Loucy (cell line): ENCODE measurements around the gene WIPF2.

Experiments used
- H2AFZ ChIP-seq: fragments of 200-600 bp; sonication (generic); 2 replicates; pipeline ENCODE4 v1.6.0; 2016; ENCODE audit warnings: antibody characterized with exemption, mild to moderate bottlenecking, low read length, moderate library complexity
- H3F3A ChIP-seq: fragments of 200-600 bp; 2 replicates; pipeline ENCODE4 v1.6.0; 2016; ENCODE audit warnings: antibody characterized with exemption, low read depth, mild to moderate bottlenecking
- H3K27me3 ChIP-seq: fragments of 200-600 bp; sonication (generic); 2 replicates; pipeline ENCODE4 v1.6.1; 2014; ENCODE audit warnings: low read length, mild to moderate bottlenecking; ENCODE audit not compliant: insufficient read depth, poor library complexity, severe bottlenecking
- H3K36me3 ChIP-seq: fragments of 200-600 bp; sonication (generic); 2 replicates; pipeline ENCODE4 v1.6.1; 2016; ENCODE audit warnings: low read length; ENCODE audit not compliant: insufficient read depth
- H3K4me1 ChIP-seq: fragments of 200-600 bp; sonication (generic); 2 replicates; pipeline ENCODE4 v1.5.1; 2014; ENCODE audit warnings: low read length, mild to moderate bottlenecking; ENCODE audit not compliant: insufficient read depth, poor library complexity, severe bottlenecking
- H3K4me2 ChIP-seq: fragments of 200-600 bp; sonication (generic); 2 replicates; pipeline ENCODE4 v1.6.0; 2014; ENCODE audit warnings: antibody characterized with exemption, low read length, low read depth, mild to moderate bottlenecking; ENCODE audit not compliant: poor library complexity, severe bottlenecking
- H3K4me3 ChIP-seq: fragments of 200-600 bp; sonication (generic); 2 replicates; pipeline ENCODE4 v1.5.1; 2014; ENCODE audit warnings: low read length, mild to moderate bottlenecking, mixed read lengths; ENCODE audit not compliant: poor library complexity, severe bottlenecking
- H3K79me2 ChIP-seq: fragments of 200-600 bp; sonication (generic); 2 replicates; pipeline ENCODE4 v1.6.1; 2014; ENCODE audit warnings: low read length; ENCODE audit not compliant: insufficient read depth
- H3K9ac ChIP-seq: fragments of 200-600 bp; sonication (generic); 2 replicates; pipeline ENCODE4 v1.6.0; 2014; ENCODE audit warnings: mild to moderate bottlenecking, low read depth, low read length, moderate library complexity; ENCODE audit not compliant: poor library complexity, severe bottlenecking
- H3K9me2 ChIP-seq: fragments of 200-600 bp; sonication (generic); replicated peaks from 2 replicates; pipeline ENCODE4 v1.6.1; 2016; ENCODE audit warnings: low read depth, low read length, mixed read lengths
- H3K9me3 ChIP-seq: fragments of 200-600 bp; sonication (generic); 2 replicates; pipeline ENCODE4 v1.6.1; 2014; ENCODE audit warnings: mild to moderate bottlenecking, antibody characterized with exemption, low read length, low read depth; ENCODE audit not compliant: insufficient read depth
- H4K20me1 ChIP-seq: fragments of 200-600 bp; sonication (generic); 2 replicates; pipeline ENCODE4 v1.6.0; 2014; ENCODE audit warnings: antibody characterized with exemption, low read length, mild to moderate bottlenecking; ENCODE audit not compliant: insufficient read depth, poor library complexity, severe bottlenecking
- EZH2phosphoT487 ChIP-seq: fragments of 200-600 bp; IDR thresholded peaks from 2 replicates; pipeline ENCODE4 v1.6.1; 2018; ENCODE audit warnings: antibody characterized with exemption, mild to moderate bottlenecking, moderate library complexity, borderline replicate concordance
- TF ChIP-seq, protein P1 (sequence below): fragments of 200-600 bp; sonication (generic); conservative IDR thresholded peaks from 2 replicates; pipeline ENCODE4 v1.5.1; 2014; ENCODE audit warnings: mild to moderate bottlenecking, antibody characterized with exemption, low read length

Gene WIPF2

DNA sequence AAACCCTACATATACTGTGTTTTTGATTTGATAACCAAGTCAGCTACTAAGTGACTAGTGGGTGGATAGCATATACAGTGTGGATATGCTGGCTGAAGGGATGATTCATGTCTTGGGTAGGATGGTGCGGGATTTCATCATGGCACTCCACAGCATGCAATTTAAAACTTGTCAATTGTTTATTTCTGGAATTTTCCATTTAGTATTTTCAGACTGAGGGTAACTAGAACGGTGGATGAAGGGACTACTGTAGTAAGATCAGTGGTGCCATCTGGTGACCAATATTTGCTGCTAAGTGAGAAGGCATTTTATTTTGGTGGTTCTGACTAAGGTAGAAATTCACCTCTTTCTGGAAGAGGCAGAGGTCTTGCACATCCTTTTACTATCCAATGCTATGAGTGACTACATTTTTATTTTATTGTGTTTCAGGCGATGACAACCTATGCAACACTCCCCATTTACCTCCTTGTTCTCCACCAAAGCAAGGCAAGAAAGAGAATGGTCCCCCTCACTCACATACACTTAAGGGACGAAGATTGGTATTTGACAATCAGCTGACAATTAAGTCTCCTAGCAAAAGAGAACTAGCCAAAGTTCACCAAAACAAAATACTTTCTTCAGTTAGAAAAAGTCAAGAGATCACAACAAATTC, 71.7 kb downstream of the WIPF2 start:
- no peaks in the 10 kb centered on the region for H3F3A ChIP-seq

DNA sequence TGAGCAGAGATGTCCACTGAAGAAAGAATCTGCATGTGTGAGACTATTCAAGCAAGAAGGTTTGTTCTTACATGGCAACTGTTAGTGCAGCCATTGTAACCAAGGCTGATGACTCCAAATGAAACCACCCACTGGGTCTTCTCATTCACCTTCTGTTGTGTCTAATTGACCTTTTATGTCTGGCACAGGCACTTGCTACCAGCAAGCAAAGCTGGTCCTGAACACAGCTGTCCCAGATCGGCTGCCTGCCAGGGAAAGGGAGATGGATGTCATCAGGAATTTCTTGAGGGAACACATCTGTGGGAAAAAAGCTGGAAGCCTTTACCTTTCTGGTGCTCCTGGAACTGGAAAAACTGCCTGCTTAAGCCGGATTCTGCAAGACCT, 72.2 kb downstream of the WIPF2 start:
- Histone ChIP-seq H4K20me1 (peaks cover 37% of the 10 kb centered on the region), H3F3A (no peaks in the 10 kb centered on the region), H3K4me2 (peak overlapping the region; percentile 71), H3K9me2 (no peaks in the 10 kb centered on the region), H3K9ac (peak overlapping the region; percentile 51), H3K79me2 (peaks cover 70% of the 10 kb centered on the region), H3K9me3 (no peaks in the 10 kb centered on the region), H3K4me3 (no peak overlapping the region), H3K4me1 (peaks cover 55% of the 10 kb centered on the region), H2AFZ (no peak overlapping the region), H3K36me3 (peaks cover 42% of the 10 kb centered on the region; the same call in 1 of the 2 replicates), H3K27me3 (no peaks in the 10 kb centered on the region)
- TF ChIP-seq, protein P1, sequence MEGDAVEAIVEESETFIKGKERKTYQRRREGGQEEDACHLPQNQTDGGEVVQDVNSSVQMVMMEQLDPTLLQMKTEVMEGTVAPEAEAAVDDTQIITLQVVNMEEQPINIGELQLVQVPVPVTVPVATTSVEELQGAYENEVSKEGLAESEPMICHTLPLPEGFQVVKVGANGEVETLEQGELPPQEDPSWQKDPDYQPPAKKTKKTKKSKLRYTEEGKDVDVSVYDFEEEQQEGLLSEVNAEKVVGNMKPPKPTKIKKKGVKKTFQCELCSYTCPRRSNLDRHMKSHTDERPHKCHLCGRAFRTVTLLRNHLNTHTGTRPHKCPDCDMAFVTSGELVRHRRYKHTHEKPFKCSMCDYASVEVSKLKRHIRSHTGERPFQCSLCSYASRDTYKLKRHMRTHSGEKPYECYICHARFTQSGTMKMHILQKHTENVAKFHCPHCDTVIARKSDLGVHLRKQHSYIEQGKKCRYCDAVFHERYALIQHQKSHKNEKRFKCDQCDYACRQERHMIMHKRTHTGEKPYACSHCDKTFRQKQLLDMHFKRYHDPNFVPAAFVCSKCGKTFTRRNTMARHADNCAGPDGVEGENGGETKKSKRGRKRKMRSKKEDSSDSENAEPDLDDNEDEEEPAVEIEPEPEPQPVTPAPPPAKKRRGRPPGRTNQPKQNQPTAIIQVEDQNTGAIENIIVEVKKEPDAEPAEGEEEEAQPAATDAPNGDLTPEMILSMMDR, result no peak
- no peak for TF ChIP-seq EZH2phosphoT487

More for the DNA sequence above, 71.7 kb downstream of the WIPF2 start:
- peaks cover 37% of the 10 kb centered on the region for H4K20me1 ChIP-seq
- H3K9me2 ChIP-seq, result no peaks in the 10 kb centered on the region
- peaks cover 68% of the 10 kb centered on the region for H3K79me2 ChIP-seq
- no peaks in the 10 kb centered on the region for H3K9me3 ChIP-seq
- peaks cover 40% of the 10 kb centered on the region; the same call in 1 of the 2 replicates for H3K36me3 ChIP-seq
- H3K9ac ChIP-seq, result peak overlapping the region; percentile 51
- H3K4me3 ChIP-seq, result peak overlapping the region; percentile 16
- peaks cover 50% of the 10 kb centered on the region for H3K4me1 ChIP-seq
- no peak for TF ChIP-seq EZH2phosphoT487
- TF ChIP-seq, protein P1, result peak; percentile 85
- no peaks in the 10 kb centered on the region for H3K27me3 ChIP-seq
- no peak overlapping the region for H2AFZ ChIP-seq
- peak overlapping the region; percentile 71 for H3K4me2 ChIP-seq

DNA sequence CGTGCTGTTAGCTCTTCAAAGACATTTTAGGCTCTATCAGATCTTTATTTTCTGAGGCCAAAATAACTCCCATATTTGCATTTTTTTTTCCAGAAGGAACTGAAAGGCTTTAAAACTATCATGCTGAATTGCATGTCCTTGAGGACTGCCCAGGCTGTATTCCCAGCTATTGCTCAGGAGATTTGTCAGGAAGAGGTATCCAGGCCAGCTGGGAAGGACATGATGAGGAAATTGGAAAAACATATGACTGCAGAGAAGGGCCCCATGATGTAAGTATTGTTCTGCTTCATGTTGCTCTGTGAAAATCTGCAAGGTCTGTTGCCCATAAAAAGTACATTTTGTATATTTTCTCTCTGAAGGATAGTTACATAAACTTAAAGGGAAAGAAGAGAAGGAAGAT, 74.3 kb downstream of the WIPF2 start:
- peaks cover 69% of the 10 kb centered on the region for H3K79me2 ChIP-seq
- no peak for TF ChIP-seq EZH2phosphoT487
- TF ChIP-seq, protein P1, result no peak
- no peaks in the 10 kb centered on the region for H3F3A ChIP-seq
- H3K9ac ChIP-seq, result peak overlapping the region; percentile 47
- H3K4me3 ChIP-seq, result no peak overlapping the region
- H3K36me3 ChIP-seq, result peaks cover 53% of the 10 kb centered on the region; the same call in 1 of the 2 replicates
- H3K4me2 ChIP-seq, result peak overlapping the region; percentile 59
- H3K9me2 ChIP-seq, result no peaks in the 10 kb centered on the region
- H3K27me3 ChIP-seq, result no peaks in the 10 kb centered on the region
- H4K20me1 ChIP-seq, result peaks cover 37% of the 10 kb centered on the region
- H2AFZ ChIP-seq, result no peak overlapping the region
- H3K9me3 ChIP-seq, result no peaks in the 10 kb centered on the region
- peaks cover 52% of the 10 kb centered on the region for H3K4me1 ChIP-seq
